ENCODE results near the gene VN1R5.
A peak's percentile ranks its signal among the peaks of the same experiment; 100 is the strongest.
"Not testable (repeated sequence)": the region's sequence is repeated elsewhere in the genome, so short reads cannot be mapped to it uniquely, and the experiment has no call there.

The VN1R5 gene

DNA sequence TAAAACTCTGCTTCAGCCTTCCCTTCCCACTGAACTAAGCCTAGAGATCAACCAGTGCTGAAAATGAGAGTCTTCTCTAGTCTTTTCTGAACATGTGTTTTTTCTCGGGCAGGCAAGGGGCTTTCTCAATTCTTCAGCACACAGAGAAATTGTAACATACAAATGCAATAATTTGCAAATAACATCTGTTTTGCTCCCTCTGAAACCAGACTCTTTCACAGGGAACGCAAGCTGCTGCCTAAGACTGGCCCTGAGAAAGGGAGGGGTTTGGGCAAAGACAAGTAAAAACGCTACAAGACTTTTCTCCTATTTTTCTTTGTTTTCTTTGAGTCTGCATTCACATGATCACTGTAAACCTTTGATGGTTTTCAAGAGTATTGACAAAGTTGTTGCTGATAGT, 39.6 kb upstream of the VN1R5 start:
- DNase-seq (ENCODE audit: low read depth, low spot score) = no peak
- in situ Hi-C loops (cut with HindIII; ENCODE audit: low sequenced_read_pairs) = no loop called here
- no peak overlapping the region for H3K4me3 ChIP-seq (ENCODE audit: low read depth, low read length)
- TF ChIP-seq, protein P1, sequence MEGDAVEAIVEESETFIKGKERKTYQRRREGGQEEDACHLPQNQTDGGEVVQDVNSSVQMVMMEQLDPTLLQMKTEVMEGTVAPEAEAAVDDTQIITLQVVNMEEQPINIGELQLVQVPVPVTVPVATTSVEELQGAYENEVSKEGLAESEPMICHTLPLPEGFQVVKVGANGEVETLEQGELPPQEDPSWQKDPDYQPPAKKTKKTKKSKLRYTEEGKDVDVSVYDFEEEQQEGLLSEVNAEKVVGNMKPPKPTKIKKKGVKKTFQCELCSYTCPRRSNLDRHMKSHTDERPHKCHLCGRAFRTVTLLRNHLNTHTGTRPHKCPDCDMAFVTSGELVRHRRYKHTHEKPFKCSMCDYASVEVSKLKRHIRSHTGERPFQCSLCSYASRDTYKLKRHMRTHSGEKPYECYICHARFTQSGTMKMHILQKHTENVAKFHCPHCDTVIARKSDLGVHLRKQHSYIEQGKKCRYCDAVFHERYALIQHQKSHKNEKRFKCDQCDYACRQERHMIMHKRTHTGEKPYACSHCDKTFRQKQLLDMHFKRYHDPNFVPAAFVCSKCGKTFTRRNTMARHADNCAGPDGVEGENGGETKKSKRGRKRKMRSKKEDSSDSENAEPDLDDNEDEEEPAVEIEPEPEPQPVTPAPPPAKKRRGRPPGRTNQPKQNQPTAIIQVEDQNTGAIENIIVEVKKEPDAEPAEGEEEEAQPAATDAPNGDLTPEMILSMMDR (IDR thresholded peaks at IDR 0.05; ENCODE audit: low read depth, low read length) = no peak

DNA sequence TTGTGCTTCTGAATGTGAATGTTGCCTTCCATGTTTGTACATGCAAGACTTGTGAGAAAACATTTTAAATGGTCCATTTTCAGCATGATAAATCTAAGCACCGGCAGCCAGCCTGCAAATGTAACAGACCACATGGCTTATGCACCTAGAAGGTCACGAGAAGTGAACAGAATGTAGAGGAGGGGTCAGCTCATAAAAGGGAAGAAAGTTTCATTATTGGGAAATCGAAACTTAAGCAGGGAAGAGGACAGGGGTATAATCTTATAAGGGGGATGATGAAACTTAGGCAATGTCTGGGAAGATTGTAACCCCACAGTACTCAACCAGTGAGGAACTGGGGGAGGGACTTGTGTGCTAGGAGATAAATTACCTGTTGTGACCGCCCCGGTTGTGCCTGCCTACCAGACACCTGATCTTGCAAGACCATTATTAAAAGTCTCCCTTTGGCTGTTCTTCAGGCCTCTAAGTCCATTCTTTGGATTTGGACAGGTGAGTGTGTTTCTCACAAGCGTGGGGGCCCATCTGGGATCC, 37.7 kb upstream of the VN1R5 start:
- DNase-seq (ENCODE audit: low read depth, low spot score) = no peak
- in situ Hi-C loops (cut with HindIII; ENCODE audit: low sequenced_read_pairs) = no loop called here
- TF ChIP-seq, protein P1 (IDR thresholded peaks at IDR 0.05; ENCODE audit: low read depth, low read length) = no peak
- H3K4me3 ChIP-seq (ENCODE audit: low read depth, low read length) = no peak overlapping the region

DNA sequence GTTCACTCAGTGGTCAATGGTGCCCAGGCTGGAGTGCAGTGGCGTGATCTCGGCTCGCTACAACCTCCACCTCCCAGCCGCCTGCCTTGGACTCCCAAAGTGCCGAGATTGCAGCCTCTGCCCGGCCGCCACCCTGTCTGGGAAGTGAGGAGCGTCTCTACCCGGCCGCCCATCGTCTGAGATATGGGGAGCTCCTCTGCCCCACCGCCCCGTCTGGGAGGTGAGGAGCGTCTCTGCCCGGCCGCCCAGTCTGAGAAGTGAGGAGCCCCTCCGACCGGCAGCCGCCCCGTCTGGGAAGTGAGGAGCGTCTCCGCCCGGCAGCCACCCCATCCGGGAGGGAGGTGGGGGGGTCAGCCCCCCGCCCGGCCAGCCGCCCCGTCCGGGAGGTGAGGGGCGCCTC, 35.6 kb upstream of the VN1R5 start:
- in situ Hi-C loops (cut with HindIII; ENCODE audit: low sequenced_read_pairs); DNase-seq (ENCODE audit: low read depth, low spot score): not testable (repeated sequence)

DNA sequence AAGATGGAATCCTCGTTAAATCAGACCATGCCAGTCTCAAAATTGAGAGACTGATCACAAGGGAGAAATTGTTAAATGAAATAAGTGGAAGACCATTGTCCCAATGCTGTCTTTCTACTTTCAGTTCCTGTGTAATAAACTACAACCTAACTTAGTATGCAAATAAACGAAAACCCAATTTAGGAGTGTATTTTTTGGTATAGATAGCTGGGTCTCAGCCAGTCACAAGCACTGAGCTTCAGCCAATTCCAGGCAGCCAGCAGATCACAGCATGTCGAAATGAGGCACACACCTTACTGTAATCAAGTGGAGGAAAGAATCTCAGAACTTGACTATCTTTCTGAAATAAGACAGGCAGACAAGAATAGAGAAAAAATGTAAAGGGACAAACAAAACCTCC, 33.0 kb upstream of the VN1R5 start:
- no peak overlapping the region for H3K4me3 ChIP-seq (ENCODE audit: low read depth, low read length)
- in situ Hi-C loops (cut with HindIII; ENCODE audit: low sequenced_read_pairs) = no loop called here
- TF ChIP-seq, protein P1 (IDR thresholded peaks at IDR 0.05; ENCODE audit: low read depth, low read length) = no peak
- DNase-seq (ENCODE audit: low read depth, low spot score) = no peak

More for the DNA sequence above, 35.6 kb upstream of the VN1R5 start:
- not testable (repeated sequence) for H3K4me3 ChIP-seq (ENCODE audit: low read depth, low read length)

DNA sequence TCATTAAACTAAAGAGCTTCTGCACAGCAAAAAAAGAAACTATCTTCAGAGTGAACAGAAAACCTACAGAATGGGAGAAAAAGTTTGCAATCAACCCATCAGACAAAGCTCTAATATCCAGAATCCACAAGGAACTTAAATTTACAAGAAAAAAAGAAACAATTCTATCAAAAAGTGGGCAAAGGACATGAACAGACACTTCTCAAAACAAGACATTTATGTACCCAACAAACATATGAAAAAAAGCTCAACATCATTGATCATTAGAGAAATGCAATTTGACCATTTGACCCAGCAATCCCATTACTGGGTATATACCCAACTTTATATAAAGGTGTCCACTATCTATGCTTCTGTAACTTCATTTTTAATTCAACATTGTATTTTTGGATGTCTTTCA, 31.1 kb upstream of the VN1R5 start:
- no peak for DNase-seq (ENCODE audit: low read depth, low spot score)
- H3K4me3 ChIP-seq (ENCODE audit: low read depth, low read length) = no peak overlapping the region
- TF ChIP-seq, protein P1 (IDR thresholded peaks at IDR 0.05; ENCODE audit: low read depth, low read length) = no peak
- in situ Hi-C loops (cut with HindIII; ENCODE audit: low sequenced_read_pairs) = no loop called here

DNA sequence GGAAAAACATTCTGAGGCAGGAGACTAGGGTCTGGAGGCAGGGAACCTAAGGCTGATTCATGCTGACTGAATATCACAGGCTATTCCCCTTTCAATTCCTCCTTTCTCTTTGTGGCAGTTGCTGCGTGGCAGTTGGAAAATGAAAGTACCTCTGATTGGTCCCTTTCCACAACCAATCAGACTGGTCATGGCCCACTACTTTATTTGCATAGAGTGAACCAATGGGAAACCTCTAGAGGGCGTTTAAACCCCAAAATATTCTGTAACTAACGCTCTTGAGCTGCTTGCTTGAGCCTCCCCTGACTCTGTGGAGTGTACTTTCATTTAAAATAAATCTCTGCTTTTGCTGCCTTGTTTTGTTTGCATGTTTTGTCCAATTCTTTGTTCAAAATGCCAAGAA, 27.7 kb upstream of the VN1R5 start:
- peak; percentile 20 for DNase-seq (ENCODE audit: low read depth, low spot score)
- TF ChIP-seq, protein P1 (IDR thresholded peaks at IDR 0.05; ENCODE audit: low read depth, low read length) = no peak
- in situ Hi-C loops (cut with HindIII; ENCODE audit: low sequenced_read_pairs) = no loop called here
- H3K4me3 ChIP-seq (ENCODE audit: low read depth, low read length) = no peak overlapping the region

DNA sequence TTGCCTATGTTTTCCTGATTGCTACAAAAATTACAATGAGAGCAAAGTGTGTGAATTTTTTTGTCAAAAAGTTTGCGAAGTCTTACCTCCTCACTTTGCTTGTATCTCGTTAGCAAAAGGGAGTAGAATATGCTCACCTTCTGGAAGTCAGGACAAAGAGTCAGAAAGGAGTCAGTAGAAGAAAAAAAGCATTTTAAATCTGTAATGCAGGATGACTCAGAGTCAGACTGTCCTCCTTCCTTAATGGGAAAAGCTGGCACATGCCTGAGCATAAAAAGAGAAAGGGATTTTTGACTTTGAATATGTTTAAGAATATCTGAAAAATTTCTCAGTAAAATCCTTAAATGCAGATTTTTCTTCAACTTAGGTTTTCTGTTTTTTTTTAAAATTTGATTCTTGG, 14.2 kb upstream of the VN1R5 start:
- TF ChIP-seq, protein P1 (IDR thresholded peaks at IDR 0.05; ENCODE audit: low read depth, low read length) = no peak

More for the DNA sequence above, 14.2 kb upstream of the VN1R5 start:
- H3K4me3 ChIP-seq (ENCODE audit: low read depth, low read length) = no peak overlapping the region
- in situ Hi-C loops (cut with HindIII; ENCODE audit: low sequenced_read_pairs) = no loop called here
- DNase-seq (ENCODE audit: low read depth, low spot score) = no peak

All from astrocyte of the spinal cord (primary cell).